GM18870 (cell line): ENCODE data around the gene SLC25A45.

ENCODE experiments used
- ATAC-seq: cut with Tn5 transposase; IDR thresholded peaks from one replicate; pipeline ENCODE4 v1.9.1; 2021; ENCODE audit warnings: moderate library complexity; ENCODE audit not compliant: unreplicated experiment

SLC25A45 gene

DNA sequence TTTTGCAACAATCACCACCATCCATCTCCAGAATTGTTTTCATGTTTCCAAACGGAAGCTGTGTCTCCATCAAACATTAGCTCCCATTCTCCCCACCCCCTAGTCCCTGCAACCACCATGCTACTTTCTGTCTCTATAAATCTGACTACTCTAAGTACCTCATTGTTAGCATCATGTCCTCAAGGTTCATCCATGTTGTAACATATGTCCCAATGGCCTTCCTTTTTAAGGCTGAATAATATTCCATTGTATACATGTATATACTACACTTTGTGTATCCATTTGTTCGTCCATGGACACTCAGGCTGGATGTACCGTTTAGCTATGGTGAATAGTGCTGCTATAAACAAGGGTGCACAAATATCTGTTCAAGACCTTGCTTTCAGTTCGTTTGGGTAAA, 57.0 kb downstream of the SLC25A45 start:
- ATAC-seq, result no peak
